Fibroblast of lung (primary cell): Measurements from ENCODE around the gene SERBP1. TPM values are rescaled to one million over a fixed set of nuclear protein-coding genes. Genes with fewer than 3 reads are reported as not detected.

Source experiments
- DNase-seq, 2 donors: peaks; one replicate each; pipeline versions ENCODE4 v3.0.0 to v3.0.0-alpha.2; 2010; ENCODE audit warnings: low read depth in 2 of 2
- H2AFZ ChIP-seq: 2 replicates; pipeline ENCODE4 v1.5.1; 2012; ENCODE audit warnings: low read length, control low read depth, inconsistent platforms
- H3K27ac ChIP-seq: 2 replicates; pipeline ENCODE4 v1.5.1; 2011; ENCODE audit warnings: low read length, control low read depth; ENCODE audit not compliant: insufficient read depth
- H3K27me3 ChIP-seq: 2 replicates; pipeline ENCODE4 v1.5.1; 2011; ENCODE audit warnings: mild to moderate bottlenecking, low read length; ENCODE audit not compliant: control insufficient read depth, insufficient read depth
- H3K36me3 ChIP-seq: 2 replicates; pipeline ENCODE4 v1.5.1; 2011; ENCODE audit warnings: low read length; ENCODE audit not compliant: control insufficient read depth, insufficient read depth
- H3K4me1 ChIP-seq: 2 replicates; pipeline ENCODE4 v1.5.1; 2011; ENCODE audit warnings: low read length; ENCODE audit not compliant: control insufficient read depth, insufficient read depth; ENCODE audit errors: extremely low read depth
- H3K4me2 ChIP-seq: 2 replicates; pipeline ENCODE4 v1.5.1; 2011; ENCODE audit warnings: low read length, control low read depth; ENCODE audit not compliant: insufficient read depth; ENCODE audit errors: extremely low read depth
- H3K4me3 ChIP-seq, 4 experiments: fragments of 200-600 bp in 1 of 4; sonication (generic) in 1 of 4; replicated peaks in 1 of 4; 2 replicates each; pipeline ENCODE4 v1.5.1; 2011 to 2016; ENCODE audit warnings: low read length in 4 of 4, low read depth in 3 of 4, mild to moderate bottlenecking in 3 of 4, control low read depth in 2 of 4, inconsistent platforms in 1 of 4, mixed read lengths in 1 of 4; ENCODE audit not compliant: insufficient read depth in 1 of 4; ENCODE audit errors: control extremely low read depth in 1 of 4
- H3K79me2 ChIP-seq: 2 replicates; pipeline ENCODE4 v1.5.1; 2012; ENCODE audit warnings: mild to moderate bottlenecking, low read length, inconsistent platforms; ENCODE audit not compliant: control insufficient read depth, insufficient read depth
- H3K9ac ChIP-seq: 2 replicates; pipeline ENCODE4 v1.5.1; 2011; ENCODE audit warnings: mild to moderate bottlenecking, low read length, control low read depth; ENCODE audit not compliant: insufficient read depth
- H3K9me3 ChIP-seq: 2 replicates; pipeline ENCODE4 v1.5.1; 2012; ENCODE audit warnings: low read depth, low read length; ENCODE audit not compliant: control insufficient read depth, insufficient read depth
- H4K20me1 ChIP-seq: 2 replicates; pipeline ENCODE4 v1.5.1; 2011; ENCODE audit warnings: low read length; ENCODE audit not compliant: control insufficient read depth, insufficient read depth; ENCODE audit errors: extremely low read depth
- CTCF ChIP-seq, 2 donors: IDR thresholded peaks in 1 of 2; conservative IDR thresholded peaks in 1 of 2; 1 replicate in 1 of 2; 2 replicates in 1 of 2; pipeline ENCODE4 v1.5.1; 2011 to 2012; ENCODE audit warnings: low read length in 2 of 2, control low read depth in 1 of 2, inconsistent platforms in 1 of 2, low read depth in 1 of 2, mild to moderate bottlenecking in 1 of 2
- EZH2 ChIP-seq: IDR thresholded peaks from 2 replicates; pipeline ENCODE4 v1.5.1; 2012; ENCODE audit warnings: low read length, control low read depth, mild to moderate bottlenecking; ENCODE audit errors: missing control alignments
- polyA plus RNA-seq, 2 donors: library from polyadenylated mRNA; depleted of rRNA in 1 of 2; stranded (reverse) in 1 of 2; unstranded in 1 of 2; fragments of >200 nt; gene quantifications; 2 replicates each; pipeline ENCODE4 v1.2.1, GENCODE V29; 2011 to 2012; ENCODE audit warnings: missing spikeins in 1 of 2
- total RNA-seq: library from RNA; depleted of rRNA; stranded (reverse); fragments of >200 nt; gene quantifications from 2 replicates; pipeline ENCODE4 v1.2.1, GENCODE V29; 2014

The SERBP1 gene
- total and polyA plus RNA-seq, 2 donors (not counting 1 experiment from before 2014, with no cell fraction given) = 128 to 273 TPM

DNA sequence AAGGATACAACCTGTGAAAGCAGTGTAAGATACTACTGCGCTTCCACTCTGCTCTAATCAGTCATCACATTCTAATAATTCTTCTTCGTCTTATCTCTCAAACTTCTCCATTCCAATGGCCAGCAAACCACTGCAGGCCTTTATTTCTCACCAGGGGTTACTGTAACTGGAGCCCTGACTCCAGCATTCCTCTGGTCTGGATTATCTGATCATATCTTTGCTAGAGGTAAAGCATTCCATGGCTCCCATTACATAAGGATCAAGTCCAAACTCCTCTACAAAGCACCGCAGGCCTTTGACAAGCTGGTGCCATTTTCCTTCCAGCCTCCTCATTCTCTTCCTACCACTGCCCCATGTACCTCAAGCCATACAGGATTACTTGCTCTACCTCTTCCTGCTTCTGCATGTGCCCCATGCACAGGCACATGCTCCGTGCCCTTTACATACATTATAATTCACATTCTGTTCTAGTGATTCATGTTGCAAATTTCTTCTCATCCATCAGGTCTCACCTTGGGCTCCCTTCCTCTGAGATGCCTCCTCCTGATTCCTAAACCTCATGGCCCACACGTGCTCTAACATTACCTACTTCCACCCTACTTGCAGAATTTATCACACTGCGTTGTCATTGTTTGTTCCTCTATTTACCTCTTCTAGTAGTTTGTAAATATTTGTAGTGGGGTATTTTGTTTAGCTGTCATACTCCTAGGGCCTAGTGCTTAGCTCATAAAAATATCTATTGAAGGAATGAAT, 9.3 kb upstream of the SERBP1 start:
- H3K4me1 ChIP-seq = peaks cover 5% of the 10 kb centered on the region
- no peaks in the 10 kb centered on the region for H3K36me3 ChIP-seq
- H3K9ac ChIP-seq = no peak overlapping the region
- H3K27me3 ChIP-seq = no peaks in the 10 kb centered on the region
- no peak overlapping the region for H3K27ac ChIP-seq
- no peaks in the 10 kb centered on the region for H4K20me1 ChIP-seq
- no peaks in the 10 kb centered on the region for H3K79me2 ChIP-seq
- no peaks in the 10 kb centered on the region for H3K9me3 ChIP-seq
- no peak overlapping the region for H3K4me3 ChIP-seq
- DNase-seq = peak in 1 of 2 donors; percentile 80
- H2AFZ ChIP-seq = no peak overlapping the region
- TF ChIP-seq CTCF (conservative IDR thresholded peaks at IDR 0.05 in 1 of 2, IDR thresholded peaks at IDR 0.05 in 1 of 2; ENCODE audit: low read depth in 1 of 2, low read length in 2 of 2) = no peak
- no peak for TF ChIP-seq EZH2
- H3K4me2 ChIP-seq = no peak overlapping the region

- Histone ChIP-seq H3K4me1 (peaks cover 5% of the 10 kb centered on the region), H3K36me3 (no peaks in the 10 kb centered on the region), H3K4me2 (no peak overlapping the region), H3K4me3 (no peak overlapping the region), H3K27me3 (no peaks in the 10 kb centered on the region), H3K9me3 (no peaks in the 10 kb centered on the region), H4K20me1 (no peaks in the 10 kb centered on the region), H3K27ac (no peak overlapping the region), H3K79me2 (no peaks in the 10 kb centered on the region), H2AFZ (no peak overlapping the region), H3K9ac (no peak overlapping the region)
- no peak for DNase-seq
- TF ChIP-seq CTCF (conservative IDR thresholded peaks at IDR 0.05 in 1 of 2, IDR thresholded peaks at IDR 0.05 in 1 of 2; ENCODE audit: low read depth in 1 of 2, low read length in 2 of 2) (no peak), EZH2 (no peak)
Observed at GRCh38 chr1:67437961-67438360, 7.8 kb upstream of the SERBP1 start.

- H3K27me3 ChIP-seq = no peaks in the 10 kb centered on the region
- H2AFZ ChIP-seq = no peak overlapping the region
- H3K4me2 ChIP-seq = no peak overlapping the region
- no peaks in the 10 kb centered on the region for H3K36me3 ChIP-seq
- H3K79me2 ChIP-seq = no peaks in the 10 kb centered on the region
- no peaks in the 10 kb centered on the region for H4K20me1 ChIP-seq
- H3K4me3 ChIP-seq = no peak overlapping the region
- H3K9me3 ChIP-seq = no peaks in the 10 kb centered on the region
- no peak overlapping the region for H3K27ac ChIP-seq
- H3K9ac ChIP-seq = no peak overlapping the region
- TF ChIP-seq EZH2 = no peak
- no peak for TF ChIP-seq CTCF (conservative IDR thresholded peaks at IDR 0.05 in 1 of 2, IDR thresholded peaks at IDR 0.05 in 1 of 2; ENCODE audit: low read depth in 1 of 2, low read length in 2 of 2)
- no peak for DNase-seq
- peaks cover 7% of the 10 kb centered on the region for H3K4me1 ChIP-seq
Observed at GRCh38 chr1:67436511-67437055, 6.4 kb upstream of the SERBP1 start.
